GM12864 (cell line): ENCODE data around the gene ZBTB16.

Experiments
- DNase-seq: peaks from one replicate; pipeline ENCODE4 v3.0.0-alpha.2; 2011; ENCODE audit warnings: low read depth
- H3K4me3 ChIP-seq: 2 replicates; pipeline ENCODE4 v1.5.1; 2011; ENCODE audit warnings: mild to moderate bottlenecking, low read depth, low read length, control low read depth
- CTCF ChIP-seq: IDR thresholded peaks from 2 replicates; pipeline ENCODE4 v1.5.1; 2011; ENCODE audit warnings: low read depth, mild to moderate bottlenecking, moderate library complexity, low read length, control low read depth, inconsistent platforms; ENCODE audit errors: missing control alignments

Gene ZBTB16

DNA sequence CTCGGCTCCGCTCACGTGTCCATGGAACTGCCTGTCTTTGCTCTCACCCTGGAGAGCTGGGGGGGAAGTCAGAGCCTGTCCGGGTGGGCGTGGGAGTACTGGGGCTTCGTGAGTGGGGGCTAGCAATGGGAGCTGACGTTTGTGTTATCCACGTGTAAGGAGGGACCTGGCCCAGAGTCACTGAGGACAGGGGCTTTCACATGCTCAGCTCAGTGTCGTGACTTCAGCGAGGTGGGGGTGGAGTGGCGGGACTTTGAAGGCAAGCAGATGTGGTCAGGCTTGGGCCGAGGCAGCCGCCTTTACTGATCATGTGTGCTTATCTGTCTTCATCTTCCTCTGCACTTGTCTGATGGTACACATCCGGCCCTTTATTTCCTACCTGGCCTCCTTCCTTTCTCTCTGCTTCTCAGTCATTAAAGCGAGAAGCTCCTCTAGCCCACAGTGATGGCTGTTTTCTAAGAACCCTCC, 123.6 kb downstream of the ZBTB16 start:
- no peak for TF ChIP-seq CTCF
- no peak for DNase-seq
- H3K4me3 ChIP-seq: no peak overlapping the region

- no peak for TF ChIP-seq CTCF
- DNase-seq: no peak
- no peak overlapping the region for H3K4me3 ChIP-seq
Measured at GRCh38 chr11:114185436-114185835, 125.9 kb downstream of the ZBTB16 start.

- DNase-seq: no peak
- no peak overlapping the region for H3K4me3 ChIP-seq
- TF ChIP-seq CTCF: no peak
Measured at GRCh38 chr11:114187173-114187572, 127.7 kb downstream of the ZBTB16 start.

DNA sequence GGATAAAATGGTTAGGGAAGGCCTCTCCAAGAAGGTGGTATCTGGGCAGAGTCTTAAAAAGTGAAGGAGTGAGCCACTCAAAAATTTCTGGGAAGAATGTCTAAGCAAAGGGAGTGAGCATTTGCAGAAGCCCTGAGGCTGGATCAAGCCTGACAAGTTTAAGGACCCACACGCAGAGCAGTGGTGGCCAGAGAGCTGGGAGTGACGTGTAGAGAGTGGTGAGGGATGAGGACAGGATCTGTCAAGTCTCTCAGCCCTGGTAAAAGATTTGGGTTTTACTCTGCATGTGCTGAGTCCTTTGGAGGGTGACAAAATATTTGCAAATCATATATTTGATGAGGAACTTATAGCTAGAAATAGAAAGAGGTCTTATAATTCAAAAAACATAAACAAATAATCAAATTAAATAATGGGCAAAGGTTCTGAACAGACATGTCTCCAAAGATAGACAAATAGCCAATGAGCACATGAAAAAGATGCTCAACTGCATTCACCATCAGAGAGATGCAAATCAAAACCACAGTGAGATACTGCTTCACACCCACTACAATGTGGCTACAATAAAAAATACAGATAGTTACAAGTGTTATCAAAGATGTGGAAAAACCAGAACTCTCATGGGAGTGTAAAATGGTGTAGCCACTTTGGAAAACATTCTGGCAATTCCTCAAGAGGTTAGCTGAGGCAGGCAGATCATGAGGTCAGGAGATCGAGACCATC, 129.5 kb downstream of the ZBTB16 start:
- TF ChIP-seq CTCF: no peak
- no peak overlapping the region for H3K4me3 ChIP-seq
- no peak for DNase-seq

- no peak for TF ChIP-seq CTCF
- no peak overlapping the region for H3K4me3 ChIP-seq
- DNase-seq: no peak
Measured at GRCh38 chr11:114190630-114191029, 131.1 kb downstream of the ZBTB16 start.

- H3K4me3 ChIP-seq: no peak overlapping the region
- no peak for TF ChIP-seq CTCF
- no peak for DNase-seq
Measured at GRCh38 chr11:114191893-114192292, 132.4 kb downstream of the ZBTB16 start.

DNA sequence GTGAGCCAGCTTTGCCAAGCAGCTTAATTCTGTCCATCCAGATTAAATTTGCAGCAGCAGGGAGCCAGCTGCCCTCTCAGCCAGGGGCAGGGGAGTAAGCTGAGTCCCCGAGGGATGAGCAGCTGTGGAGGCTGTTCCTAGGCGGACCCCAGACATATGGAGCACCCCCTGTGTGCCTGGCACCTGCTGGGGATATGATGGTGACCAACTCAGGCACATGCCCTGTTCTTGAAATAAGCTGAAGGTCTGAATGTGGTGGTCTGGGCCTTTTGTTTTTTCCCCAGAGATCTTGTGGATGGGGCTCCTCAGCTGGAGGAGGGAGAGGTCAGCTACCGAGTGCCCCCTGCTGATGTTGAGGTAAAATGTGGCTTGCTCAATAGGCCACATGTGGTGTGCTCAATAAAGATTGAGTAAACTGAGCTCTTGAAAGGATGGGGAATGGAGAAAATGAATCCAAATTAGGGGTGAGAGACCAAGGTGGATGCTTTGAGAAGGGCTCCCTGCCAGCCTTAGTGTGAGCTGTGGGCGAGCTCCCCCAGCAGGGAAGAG, 133.4 kb downstream of the ZBTB16 start:
- no peak for DNase-seq
- TF ChIP-seq CTCF: no peak
- no peak overlapping the region for H3K4me3 ChIP-seq
